ENCODE data around the gene CLASP1. TPM values are rescaled to one million over a fixed set of nuclear protein-coding genes. Genes with fewer than 3 reads are reported as not detected.

Gene CLASP1
- total and polyA plus RNA-seq, 2 of the 8 experiments (the other 6 are each of a cell fraction or from before 2014, with no cell fraction given) = 7.3 to 53.9 TPM

DNA sequence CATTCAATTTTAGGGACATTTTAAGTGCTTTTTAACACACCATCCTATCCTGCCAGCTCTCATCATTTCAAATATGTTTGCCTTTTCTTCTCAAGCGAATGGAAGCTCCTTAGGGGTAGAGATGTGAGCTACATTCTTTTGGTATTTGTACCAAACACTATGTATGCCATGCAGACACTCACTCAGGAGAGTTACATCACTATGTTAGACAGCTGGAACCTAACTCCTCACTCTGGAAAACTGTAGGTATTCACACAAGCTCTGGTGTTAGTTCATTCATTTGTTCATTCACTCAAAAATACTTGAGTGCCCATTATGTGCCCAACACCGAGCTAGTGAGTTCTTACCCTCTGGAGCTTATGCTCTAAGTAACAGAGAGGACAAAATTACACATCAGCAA, 144.9 kb downstream of the CLASP1 start:
- Histone ChIP-seq H3K56ac (replicated peaks; ENCODE audit: insufficient read length, low read depth, low read length) (no peak overlapping the region), H2BK20ac (ENCODE audit: low read length) (no peak overlapping the region)

More for the DNA sequence above, 144.9 kb downstream of the CLASP1 start:
- Histone ChIP-seq H2BK120ac (replicated peaks; ENCODE audit: low read depth, low read length) (no peak overlapping the region), H2AK5ac (ENCODE audit: low read depth, low read length) (no peak overlapping the region), H3K18ac (ENCODE audit: extremely low read depth, low read length) (no peak overlapping the region), H2AFZ (ENCODE audit: low read length) (no peak overlapping the region), H3K23me2 (ENCODE audit: low read depth, low read length) (no peaks in the 10 kb centered on the region), H3K4ac (replicated peaks; ENCODE audit: insufficient read length, low read depth, low read length) (no peak overlapping the region), H3K36me3 (ENCODE audit: control insufficient read depth in 2 of 4, insufficient read depth in 4 of 4, low read length in 3 of 4) (peaks cover 0 to 27% (median 15%) of the 10 kb centered on the region in 4 experiments; a peak in 5 of 8 replicates), H4K20me1 (replicated peaks in 1 of 2; ENCODE audit: control insufficient read depth in 1 of 2, insufficient read depth in 2 of 2, low read length in 2 of 2) (peaks cover 2% of the 10 kb centered on the region in 2 experiments), H2BK5ac (ENCODE audit: low read depth, low read length) (no peak overlapping the region), H3K9ac (replicated peaks in 1 of 4; ENCODE audit: extremely low read depth in 1 of 4, low read depth in 3 of 4, low read length in 3 of 4) (no peak overlapping the region), H3K79me1 (ENCODE audit: low read depth, low read length) (no peaks in the 10 kb centered on the region), H3K4me2 (ENCODE audit: insufficient read depth in 1 of 2, low read depth in 2 of 2, low read length in 2 of 2) (no peak overlapping the region), H4K91ac (replicated peaks; ENCODE audit: insufficient read length, low read length) (no peak overlapping the region), H3K14ac (ENCODE audit: insufficient read length) (no peak overlapping the region), H3K27ac (ENCODE audit: low read depth, low read length) (no peak overlapping the region), H3K4me3 (ENCODE audit: extremely low read depth in 1 of 4, insufficient read depth in 2 of 4, low read depth in 3 of 4, low read length in 4 of 4) (no peak overlapping the region), H3K27me3 (replicated peaks in 1 of 4; ENCODE audit: control insufficient read depth in 3 of 4, extremely low read depth in 1 of 4, insufficient read depth in 3 of 4, low read length in 3 of 4) (no peaks in the 10 kb centered on the region), H3K4me1 (replicated peaks in 1 of 4; ENCODE audit: control insufficient read depth in 3 of 4, insufficient read depth in 4 of 4, low read length in 3 of 4) (peaks cover 0 to 2% (median under 1%) of the 10 kb centered on the region in 4 experiments; a peak in 2 of 7 replicates), H4K8ac (ENCODE audit: extremely low read depth, insufficient read depth, low read length) (no peak overlapping the region), H2BK12ac (ENCODE audit: low read depth, low read length) (no peak overlapping the region), H2BK15ac (ENCODE audit: low read length) (no peak overlapping the region), H3K79me2 (ENCODE audit: control insufficient read depth in 1 of 2, insufficient read depth in 2 of 2, low read length in 2 of 2) (peaks cover 3 to 16% of the 10 kb centered on the region in 2 experiments; a peak in 2 of 4 replicates), H3K9me3 (ENCODE audit: insufficient read depth in 2 of 2, low read depth in 1 of 2, low read length in 1 of 2) (peaks cover 0 to 8% of the 10 kb centered on the region in 2 experiments; a peak in 1 of 4 replicates), H4K5ac (ENCODE audit: insufficient read length, low read depth, low read length) (no peak overlapping the region), H3K23ac (ENCODE audit: insufficient read length) (no peak overlapping the region)
- CTCF ChIA-PET (ENCODE audit: partially characterized antibody) = interaction anchor here (0.6 to 1.3 kb wide), 5 partner anchors 13 to 243 kb away, joined by 3 to 4 read pairs (median 3); no protein-coding TSS in a partner anchor
- DNase-seq (ENCODE audit: low read depth in 1 of 2, low spot score in 2 of 2) = no peak
- TF ChIP-seq RXRA (IDR thresholded peaks at IDR 0.05; ENCODE audit: insufficient read depth, low read depth, low read length) (no peak), RNF2 (IDR thresholded peaks at IDR 0.05; ENCODE audit: borderline replicate concordance, low read depth, low read length, missing control alignments, poor library complexity, severe bottlenecking) (no peak), CTBP2 (IDR thresholded peaks at IDR 0.05; ENCODE audit: borderline replicate concordance, insufficient read depth, insufficient read length, low read length) (no peak), TAF7 (optimal IDR thresholded peaks at IDR 0.05; ENCODE audit: borderline replicate concordance, low read depth, low read length) (no peak)
- TF ChIP-seq, protein P1, sequence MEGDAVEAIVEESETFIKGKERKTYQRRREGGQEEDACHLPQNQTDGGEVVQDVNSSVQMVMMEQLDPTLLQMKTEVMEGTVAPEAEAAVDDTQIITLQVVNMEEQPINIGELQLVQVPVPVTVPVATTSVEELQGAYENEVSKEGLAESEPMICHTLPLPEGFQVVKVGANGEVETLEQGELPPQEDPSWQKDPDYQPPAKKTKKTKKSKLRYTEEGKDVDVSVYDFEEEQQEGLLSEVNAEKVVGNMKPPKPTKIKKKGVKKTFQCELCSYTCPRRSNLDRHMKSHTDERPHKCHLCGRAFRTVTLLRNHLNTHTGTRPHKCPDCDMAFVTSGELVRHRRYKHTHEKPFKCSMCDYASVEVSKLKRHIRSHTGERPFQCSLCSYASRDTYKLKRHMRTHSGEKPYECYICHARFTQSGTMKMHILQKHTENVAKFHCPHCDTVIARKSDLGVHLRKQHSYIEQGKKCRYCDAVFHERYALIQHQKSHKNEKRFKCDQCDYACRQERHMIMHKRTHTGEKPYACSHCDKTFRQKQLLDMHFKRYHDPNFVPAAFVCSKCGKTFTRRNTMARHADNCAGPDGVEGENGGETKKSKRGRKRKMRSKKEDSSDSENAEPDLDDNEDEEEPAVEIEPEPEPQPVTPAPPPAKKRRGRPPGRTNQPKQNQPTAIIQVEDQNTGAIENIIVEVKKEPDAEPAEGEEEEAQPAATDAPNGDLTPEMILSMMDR (IDR thresholded peaks at IDR 0.05; ENCODE audit: control extremely low read depth in 1 of 3, insufficient read depth in 1 of 3, low read depth in 1 of 3, low read length in 3 of 3) = no peak
- POLR2A ChIA-PET (ENCODE audit: partially characterized antibody) = interaction anchor here (2.3 kb wide), 1 partner anchor 26 kb away, joined by 8 read pairs; the partner anchor contains the start of gene RNU4ATAC
- 88% methylated on average over 2 of the region's 2 CpGs; no CpG with 5 or more reads in 1 of the 2 experiments for WGBS, 2 experiments (ENCODE audit: extremely low coverage in 1 of 2, insufficient coverage in 1 of 2, insufficient read length in 1 of 2, insufficient replicate concordance in 2 of 2, low coverage in 1 of 2, low lambda C conversion rate in 2 of 2, missing lambda C conversion rate in 1 of 2)
- no peak for FAIRE-seq

Measured in H1 (cell line).